H1 (cell line): ENCODE results near the gene MPDU1. TPM values are rescaled to one million over a fixed set of nuclear protein-coding genes. Genes with fewer than 3 reads are reported as not detected.

Experiments used
- CTCF ChIA-PET: fragments of 300-600 bp; sonication (Branson Sonifier 250); formaldehyde crosslinking; loops from one replicate; lab custom pipeline; 2021; ENCODE audit not compliant: partially characterized antibody; lab: Charles Lee
- POLR2A ChIA-PET: fragments of 300-600 bp; sonication (Branson Sonifier 250); formaldehyde crosslinking; loops from one replicate; lab custom pipeline; 2021; ENCODE audit warnings: inconsistent platforms; ENCODE audit not compliant: partially characterized antibody; lab: Charles Lee
- DNase-seq, 2 experiments: peaks; one replicate each; pipeline versions ENCODE4 v3.0.0 to v3.0.0-alpha.2; 2010 to 2022; ENCODE audit warnings: low spot score in 2 of 2, low read depth in 1 of 2, mixed read lengths in 1 of 2
- FAIRE-seq: peaks from 2 replicates; lab custom pipeline; 2011; peaks lifted over from hg19 to GRCh38; lab: Jason Lieb, UNC
- H2AFZ ChIP-seq: 2 replicates; pipeline ENCODE4 v1.8.1; 2012; ENCODE audit warnings: low read length, inconsistent platforms
- H2AK5ac ChIP-seq: 2 replicates; pipeline ENCODE4 v1.6.1; 2013; ENCODE audit warnings: low read depth, low read length
- H2BK120ac ChIP-seq: replicated peaks from 2 replicates; pipeline ENCODE3; 2013; ENCODE audit warnings: low read depth, low read length, inconsistent platforms
- H2BK12ac ChIP-seq: 2 replicates; pipeline ENCODE4 v1.6.1; 2013; ENCODE audit warnings: low read depth, low read length
- H2BK15ac ChIP-seq: 2 replicates; pipeline ENCODE4 v1.6.1; 2013; ENCODE audit warnings: low read length
- H2BK20ac ChIP-seq: 2 replicates; pipeline ENCODE4 v1.6.1; 2013; ENCODE audit warnings: low read length
- H2BK5ac ChIP-seq: 2 replicates; pipeline ENCODE4 v1.6.1; 2013; ENCODE audit warnings: low read depth, low read length
- H3K14ac ChIP-seq: 2 replicates; pipeline ENCODE4 v1.6.1; 2013; ENCODE audit warnings: inconsistent platforms; ENCODE audit not compliant: insufficient read length
- H3K18ac ChIP-seq: 2 replicates; pipeline ENCODE4 v1.6.1; 2013; ENCODE audit warnings: low read length; ENCODE audit errors: extremely low read depth
- H3K23ac ChIP-seq: 2 replicates; pipeline ENCODE4 v1.6.1; 2013; ENCODE audit warnings: inconsistent platforms; ENCODE audit not compliant: insufficient read length
- H3K23me2 ChIP-seq: 2 replicates; pipeline ENCODE4 v1.6.1; 2013; ENCODE audit warnings: low read depth, low read length
- H3K27ac ChIP-seq: 2 replicates; pipeline ENCODE4 v1.6.1; 2011; ENCODE audit warnings: low read depth, low read length, inconsistent platforms
- H3K27me3 ChIP-seq, 4 experiments: replicated peaks in 1 of 4; 1 replicate in 1 of 4; 2 replicates in 3 of 4; pipeline versions ENCODE4 v1.6.1 to v1.8.1; 2011 to 2013; ENCODE audit warnings: low read length in 3 of 4, mild to moderate bottlenecking in 3 of 4, inconsistent platforms in 2 of 4, mixed read lengths in 2 of 4, moderate library complexity in 1 of 4; ENCODE audit not compliant: control insufficient read depth in 3 of 4, insufficient read depth in 3 of 4; ENCODE audit errors: extremely low read depth in 1 of 4
- H3K36me3 ChIP-seq, 4 experiments: 2 replicates each; pipeline versions ENCODE4 v1.6.1 to v1.8.1; 2011 to 2013; ENCODE audit warnings: mild to moderate bottlenecking in 4 of 4, low read length in 3 of 4, moderate library complexity in 2 of 4, control low read depth in 1 of 4, inconsistent platforms in 1 of 4; ENCODE audit not compliant: insufficient read depth in 4 of 4, control insufficient read depth in 2 of 4
- H3K4ac ChIP-seq: replicated peaks from 2 replicates; pipeline ENCODE3; 2013; ENCODE audit warnings: low read length, low read depth, mixed read lengths, inconsistent platforms; ENCODE audit not compliant: insufficient read length
- H3K4me1 ChIP-seq, 4 experiments: replicated peaks in 1 of 4; 1 replicate in 1 of 4; 2 replicates in 3 of 4; pipeline versions ENCODE4 v1.6.1 to v1.8.1; 2011 to 2013; ENCODE audit warnings: low read length in 3 of 4, inconsistent platforms in 2 of 4, mixed read lengths in 1 of 4; ENCODE audit not compliant: insufficient read depth in 4 of 4, control insufficient read depth in 3 of 4
- H3K4me2 ChIP-seq, 2 experiments: 2 replicates each; pipeline versions ENCODE4 v1.6.1 to v1.8.1; 2011 to 2013; ENCODE audit warnings: low read depth in 2 of 2, low read length in 2 of 2, control low read depth in 1 of 2, inconsistent platforms in 1 of 2, mild to moderate bottlenecking in 1 of 2; ENCODE audit not compliant: insufficient read depth in 1 of 2
- H3K4me3 ChIP-seq, 4 experiments: fragments of 200-600, 300-600 bp in 1 of 4; sonication (generic), shearing (Covaris generic), sonication (Bioruptor Twin) in 1 of 4; 2 replicates each; pipeline versions ENCODE4 v1.5.1 to v1.8.1; 2011 to 2016; ENCODE audit warnings: low read length in 4 of 4, low read depth in 3 of 4, control low read depth in 2 of 4, inconsistent platforms in 2 of 4, mild to moderate bottlenecking in 2 of 4, mixed read lengths in 1 of 4, moderate library complexity in 1 of 4; ENCODE audit not compliant: insufficient read depth in 2 of 4; ENCODE audit errors: extremely low read depth in 1 of 4
- H3K56ac ChIP-seq: replicated peaks from 2 replicates; pipeline ENCODE3; 2013; ENCODE audit warnings: low read depth, mild to moderate bottlenecking, mixed read lengths, low read length, inconsistent platforms; ENCODE audit not compliant: insufficient read length
- H3K79me1 ChIP-seq: 2 replicates; pipeline ENCODE4 v1.6.1; 2013; ENCODE audit warnings: low read depth, low read length, control low read depth
- H3K79me2 ChIP-seq, 2 experiments: 2 replicates each; pipeline versions ENCODE4 v1.6.1 to v1.8.1; 2012 to 2013; ENCODE audit warnings: low read length in 2 of 2, mild to moderate bottlenecking in 2 of 2, inconsistent platforms in 1 of 2; ENCODE audit not compliant: insufficient read depth in 2 of 2, control insufficient read depth in 1 of 2
- H3K9ac ChIP-seq, 4 experiments: replicated peaks in 1 of 4; 1 replicate in 1 of 4; 2 replicates in 3 of 4; pipeline versions ENCODE4 v1.6.1 to v1.8.1; 2011 to 2013; ENCODE audit warnings: low read depth in 3 of 4, low read length in 3 of 4, control low read depth in 2 of 4, mild to moderate bottlenecking in 2 of 4, moderate library complexity in 2 of 4, inconsistent platforms in 1 of 4; ENCODE audit errors: extremely low read depth in 1 of 4
- H3K9me3 ChIP-seq, 2 experiments: 2 replicates each; pipeline versions ENCODE4 v1.6.1 to v1.8.1; 2012 to 2013; ENCODE audit warnings: mild to moderate bottlenecking in 2 of 2, moderate library complexity in 2 of 2, control low read depth in 1 of 2, inconsistent platforms in 1 of 2, low read depth in 1 of 2, low read length in 1 of 2, mixed read lengths in 1 of 2; ENCODE audit not compliant: insufficient read depth in 2 of 2
- H4K20me1 ChIP-seq, 2 experiments: replicated peaks in 1 of 2; 2 replicates each; pipeline versions ENCODE3 to v1.8.1; 2011 to 2013; ENCODE audit warnings: inconsistent platforms in 2 of 2, low read length in 2 of 2, mild to moderate bottlenecking in 1 of 2; ENCODE audit not compliant: insufficient read depth in 2 of 2, control insufficient read depth in 1 of 2
- H4K5ac ChIP-seq: 2 replicates; pipeline ENCODE4 v1.6.1; 2013; ENCODE audit warnings: low read length, low read depth, mixed read lengths, inconsistent platforms; ENCODE audit not compliant: insufficient read length
- H4K8ac ChIP-seq: 2 replicates; pipeline ENCODE4 v1.8.0; 2013; ENCODE audit warnings: mild to moderate bottlenecking, moderate library complexity, low read length, inconsistent platforms; ENCODE audit not compliant: insufficient read depth; ENCODE audit errors: extremely low read depth
- H4K91ac ChIP-seq: replicated peaks from 2 replicates; pipeline ENCODE3; 2013; ENCODE audit warnings: low read length, mixed read lengths, inconsistent platforms; ENCODE audit not compliant: insufficient read length
- CBX8 ChIP-seq: fragments of 300-800, 300-1000 bp; sonication (generic); IDR thresholded peaks from 2 replicates; pipeline ENCODE4 v1.7.1; 2016; ENCODE audit warnings: low read depth, low read length, borderline replicate concordance
- CEBPB ChIP-seq: IDR thresholded peaks from 2 replicates; pipeline ENCODE4 v1.6.1; 2012; ENCODE audit warnings: low read depth, low read length
- CHD1 ChIP-seq: IDR thresholded peaks from 2 replicates; pipeline ENCODE4 v1.6.1; 2012; ENCODE audit warnings: low read depth, low read length, improper control_type of control experiment
- EP300 ChIP-seq, 2 experiments: IDR thresholded peaks; 1 replicate in 1 of 2; 2 replicates in 1 of 2; pipeline ENCODE4 v1.6.1; 2011 to 2012; ENCODE audit warnings: low read depth in 2 of 2, low read length in 2 of 2, mild to moderate bottlenecking in 2 of 2, borderline replicate concordance in 1 of 2, inconsistent platforms in 1 of 2, moderate library complexity in 1 of 2
- EZH2 ChIP-seq: fragments of 200-600 bp; sonication (generic); IDR thresholded peaks from 2 replicates; pipeline ENCODE4 v1.7.1; 2012; ENCODE audit warnings: low read depth, mild to moderate bottlenecking, moderate library complexity, low read length, inconsistent platforms; ENCODE audit not compliant: severe bottlenecking
- RFX5 ChIP-seq: IDR thresholded peaks from 2 replicates; pipeline ENCODE4 v1.6.1; 2011; ENCODE audit warnings: low read depth, low read length, improper control_type of control experiment, borderline replicate concordance
- SP1 ChIP-seq: IDR thresholded peaks from 2 replicates; pipeline ENCODE4 v1.6.1; 2011; ENCODE audit warnings: low read depth, low read length
- ZNF274 ChIP-seq: IDR thresholded peaks from 2 replicates; pipeline ENCODE4 v1.7.0; 2012; ENCODE audit warnings: low read length, borderline replicate concordance; ENCODE audit errors: extremely low read depth
- WGBS, 2 experiments: shearing (Covaris generic) in 1 of 2; methylation state at CpG; one replicate each; pipeline versions ENCODE4 v1.1.6 to v1.1.7; 2013 to 2015; ENCODE audit warnings: low lambda C conversion rate in 2 of 2, mixed read lengths in 2 of 2, inconsistent platforms in 1 of 2, low coverage in 1 of 2, missing lambda C conversion rate in 1 of 2; ENCODE audit not compliant: insufficient replicate concordance in 2 of 2, insufficient coverage in 1 of 2, insufficient read length in 1 of 2; ENCODE audit errors: extremely low coverage in 1 of 2, missing lambda C conversion rate in 1 of 2; 5-methylcytosine and 5-hydroxymethylcytosine counted together
- polyA plus RNA-seq, 7 experiments: library from polyadenylated mRNA; depleted of rRNA in 3 of 7; stranded (reverse) in 5 of 7; unstranded in 2 of 7; fragments of >200 nt in 5 of 7; fragments of 200-250 nt in 2 of 7; gene quantifications; 1 replicate in 5 of 7; 2 replicates in 1 of 7; 4 replicates in 1 of 7; pipeline versions ENCODE4 v1.2.1 to v1.2.3, GENCODE V29; 2011 to 2013; ENCODE audit warnings: missing spikeins in 2 of 7, mixed read lengths in 2 of 7
- total RNA-seq: library from RNA; stranded (reverse); fragmentation: NEBNext Ultra II Directional; extraction: Animal tissue kit (Norgen Biotek cat#: 25700); gene quantifications from 2 replicates; pipeline ENCODE4 v1.2.1, GENCODE V29; 2021

Gene MPDU1
- total and polyA plus RNA-seq, 2 of the 8 experiments (the other 6 are each of a cell fraction or from before 2014, with no cell fraction given) = 63.2 to 142 TPM

DNA sequence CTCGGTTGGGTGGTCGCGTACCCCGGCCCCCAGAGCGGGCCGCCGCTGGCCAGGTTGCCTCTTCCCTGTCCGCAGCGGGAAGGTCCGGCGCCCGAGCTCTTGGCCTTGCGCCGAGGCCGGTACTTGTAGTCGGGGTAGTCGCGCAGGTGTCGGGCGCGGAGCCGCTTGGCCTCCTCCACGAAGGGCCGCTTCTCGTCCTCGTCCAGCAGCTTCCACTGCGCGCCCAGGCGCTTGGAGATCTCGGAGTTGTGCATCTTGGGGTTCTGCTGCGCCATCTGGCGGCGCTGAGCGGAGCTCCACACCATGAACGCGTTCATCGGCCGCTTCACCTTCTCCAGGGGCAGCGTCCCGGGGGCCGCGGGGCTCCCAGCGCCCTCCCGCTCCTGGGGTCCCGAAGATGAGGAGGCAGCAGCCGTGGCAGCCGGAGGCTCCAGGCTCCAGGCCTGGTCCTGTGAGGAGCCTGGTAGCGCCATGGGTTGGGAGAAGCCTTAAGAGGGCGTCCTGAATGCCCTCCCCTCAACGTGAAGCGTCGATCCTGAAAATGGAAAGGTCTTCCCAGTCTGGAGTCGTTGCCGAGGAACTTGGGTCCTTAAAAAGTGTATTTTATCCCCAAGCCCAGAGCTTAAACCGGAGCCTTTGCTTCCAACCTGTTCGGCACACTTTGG lies 5.7 kb downstream of the MPDU1 start:
- Histone ChIP-seq H2BK120ac (no peak overlapping the region), H3K23ac (no peak overlapping the region), H4K91ac (peak overlapping the region; percentile 3), H2BK5ac (peak overlapping the region; percentile 63), H4K5ac (peak overlapping the region; percentile 45), H3K14ac (no peak overlapping the region), H2AFZ (no peak overlapping the region), H4K8ac (peak overlapping the region; percentile 41), H3K4me3 (peak overlapping the region; percentile 59 to 73 (median 69)), H3K4ac (no peak overlapping the region), H3K23me2 (peaks cover 17% of the 10 kb centered on the region; the same call in 1 of the 2 replicates), H3K36me3 (peaks cover 12 to 39% (median 24%) of the 10 kb centered on the region in 4 experiments; a peak in 7 of 8 replicates), H4K20me1 (peaks cover 0 to 2% of the 10 kb centered on the region in 2 experiments), H3K27ac (no peak overlapping the region), H3K79me1 (no peaks in the 10 kb centered on the region; the same call in none of the 2 replicates), H2BK15ac (no peak overlapping the region), H3K4me2 (peak overlapping the region; percentile 71 to 85), H2BK12ac (no peak overlapping the region), H3K9me3 (no peaks in the 10 kb centered on the region), H3K79me2 (no peaks in the 10 kb centered on the region), H2BK20ac (no peak overlapping the region), H3K18ac (peak overlapping the region; percentile 71), H3K9ac (peak overlapping the region in 3 of 4 experiments; percentile 34 to 63 (median 40); a peak in 6 of 7 replicates), H2AK5ac (no peak overlapping the region), H3K27me3 (no peaks in the 10 kb centered on the region), H3K4me1 (peaks cover 6 to 23% (median 18%) of the 10 kb centered on the region in 4 experiments), H3K56ac (no peak overlapping the region)
- peak in 1 of 2 experiments; percentile 91 for DNase-seq
- CTCF ChIA-PET = interaction anchor here (0.6 to 2.8 kb wide), 40 partner anchors 9 to 416 kb away, joined by 3 to 24 read pairs (median 4); partner anchors contain the start of genes ACAP1, CD68, FXR2 and PLSCR3
- POLR2A ChIA-PET = interaction anchor here (0.5 to 28.5 kb wide), 38 partner anchors 9 to 353 kb away, joined by 3 to 1144 read pairs (median 4); partner anchors contain the start of genes ATP1B2, CD68, DNAH2 and EFNB3
- FAIRE-seq = no peak
- WGBS, 2 experiments = 12% methylated on average over 56 of the region's 56 CpGs; no CpG with 5 or more reads in 1 of the 2 experiments
- no peak for TF ChIP-seq ZNF274
- TF ChIP-seq EP300 (IDR thresholded peaks at IDR 0.05; ENCODE audit: borderline replicate concordance in 1 of 2, low read depth in 2 of 2, low read length in 2 of 2) = no peak
- TF ChIP-seq CEBPB = no peak
- TF ChIP-seq SP1 = no peak
- TF ChIP-seq RFX5 = no peak
- TF ChIP-seq CHD1 = no peak
- no peak for TF ChIP-seq EZH2
- TF ChIP-seq CBX8 = no peak
